HEK293T (cell line): ENCODE data around the gene IGFBP6.

Experiments used
- CTCF ChIA-PET: fragments of 350-600 bp; formaldehyde crosslinking; extraction: SDS; loops from one replicate; lab custom pipeline; 2021; ENCODE audit warnings: antibody characterized with exemption, inconsistent platforms; lab: Yijun Ruan, JAX
- POLR2A ChIA-PET: fragments of 350-600 bp; formaldehyde crosslinking; extraction: SDS; loops from one replicate; lab custom pipeline; 2020; ENCODE audit warnings: antibody characterized with exemption, inconsistent platforms; lab: Yijun Ruan, JAX
- DNase-seq: peaks from one replicate; pipeline ENCODE4 v3.0.0; 2012; ENCODE audit warnings: mixed read lengths; ENCODE audit errors: extremely low spot score
- ARNT ChIP-seq: fragments of 450-650 bp; IDR thresholded peaks from 2 replicates; pipeline ENCODE4 v1.6.1; 2017; ENCODE audit warnings: mild to moderate bottlenecking
- BHLHE40 ChIP-seq: fragments of 450-650 bp; IDR thresholded peaks from 2 replicates; pipeline ENCODE4 v1.6.1; 2016; ENCODE audit warnings: mild to moderate bottlenecking, moderate library complexity, borderline replicate concordance
- CTBP1 ChIP-seq: fragments of 450-650 bp; IDR thresholded peaks from 2 replicates; pipeline ENCODE4 v1.6.1; 2016; ENCODE audit warnings: borderline replicate concordance
- ELF4 ChIP-seq: fragments of 450-650 bp; IDR thresholded peaks from 2 replicates; pipeline ENCODE4 v1.6.1; 2017; ENCODE audit warnings: antibody characterized with exemption
- FOXA1 ChIP-seq: fragments of 450-650 bp; IDR thresholded peaks from 2 replicates; pipeline ENCODE4 v1.6.1; 2016; ENCODE audit warnings: mild to moderate bottlenecking
- FOXK2 ChIP-seq: fragments of 450-650 bp; IDR thresholded peaks from 2 replicates; pipeline ENCODE4 v1.6.1; 2016; ENCODE audit warnings: mild to moderate bottlenecking
- FOXM1 ChIP-seq: fragments of 450-650 bp; IDR thresholded peaks from 2 replicates; pipeline ENCODE4 v1.6.1; 2017; ENCODE audit warnings: mild to moderate bottlenecking, borderline replicate concordance
- HDGF ChIP-seq: fragments of 450-650 bp; IDR thresholded peaks from 2 replicates; pipeline ENCODE4 v1.6.1; 2017; ENCODE audit warnings: antibody characterized with exemption, borderline replicate concordance
- L3MBTL2 ChIP-seq: fragments of 450-650 bp; conservative IDR thresholded peaks from 2 replicates; pipeline ENCODE4 v1.6.1; 2016; ENCODE audit warnings: mild to moderate bottlenecking
- LEF1 ChIP-seq: fragments of 450-650 bp; IDR thresholded peaks from 2 replicates; pipeline ENCODE4 v1.6.1; 2017; ENCODE audit warnings: mild to moderate bottlenecking, borderline replicate concordance
- NFRKB ChIP-seq: fragments of 450-650 bp; IDR thresholded peaks from 2 replicates; pipeline ENCODE4 v1.6.1; 2016; ENCODE audit warnings: mild to moderate bottlenecking, moderate library complexity
- SP1 ChIP-seq: fragments of 450-650 bp; IDR thresholded peaks from 2 replicates; pipeline ENCODE4 v1.6.1; 2017
- SUZ12 ChIP-seq: fragments of 450-650 bp; IDR thresholded peaks from 2 replicates; pipeline ENCODE4 v1.6.1; 2016; ENCODE audit warnings: mild to moderate bottlenecking
- TARDBP ChIP-seq: fragments of 450-650 bp; IDR thresholded peaks from 2 replicates; pipeline ENCODE4 v1.6.1; 2016
- ZNF384 ChIP-seq: fragments of 450-650 bp; IDR thresholded peaks from 2 replicates; pipeline ENCODE4 v1.6.1; 2016
- TF ChIP-seq, protein P1 (sequence below): fragments of 450-650 bp; IDR thresholded peaks from 2 replicates; pipeline ENCODE4 v1.6.1; 2016

The IGFBP6 gene

DNA sequence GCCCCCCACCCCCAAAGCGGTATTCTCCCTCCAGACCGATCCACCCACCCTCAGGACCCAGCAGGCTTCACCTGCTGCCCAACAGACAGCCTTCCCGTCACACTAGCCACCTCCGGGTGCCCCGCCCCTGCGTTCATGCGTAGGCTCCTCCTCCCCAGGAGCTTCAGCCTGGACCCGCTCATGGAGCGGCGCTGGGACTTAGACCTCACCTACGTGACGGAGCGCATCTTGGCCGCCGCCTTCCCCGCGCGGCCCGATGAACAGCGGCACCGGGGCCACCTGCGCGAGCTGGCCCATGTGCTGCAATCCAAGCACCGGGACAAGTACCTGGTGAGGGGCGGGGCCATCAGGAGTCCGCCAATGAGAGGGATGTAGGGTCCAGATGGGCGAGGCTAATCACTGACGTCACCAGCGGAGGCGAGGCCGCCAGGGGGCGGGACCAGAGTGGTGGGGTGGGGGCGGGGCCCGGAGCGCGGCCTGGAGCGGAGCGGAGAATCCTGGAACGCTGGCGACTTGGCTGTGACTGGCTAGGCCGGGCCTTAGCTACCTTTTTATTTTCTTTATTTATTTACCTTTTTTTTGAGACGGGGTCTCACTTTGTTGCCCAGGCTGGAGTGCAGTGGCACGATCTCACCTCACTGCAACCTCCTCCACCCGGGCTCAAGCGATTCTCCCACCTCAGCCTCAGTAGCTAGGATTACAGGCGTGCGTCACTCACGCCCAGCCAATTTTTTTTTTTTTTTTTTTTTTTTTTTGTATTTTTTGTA, 43.2 kb upstream of the IGFBP6 start:
- POLR2A ChIA-PET, result interaction anchor here (0.7 to 2.1 kb wide), 7 partner anchors 10 to 126 kb away, joined by 3 to 8 read pairs (median 6); partner anchors contain the start of genes CSAD, EIF4B, SPRYD3 and ZNF740
- DNase-seq, result peak; percentile 95
- no peak for TF ChIP-seq ELF4
- TF ChIP-seq, protein P1, sequence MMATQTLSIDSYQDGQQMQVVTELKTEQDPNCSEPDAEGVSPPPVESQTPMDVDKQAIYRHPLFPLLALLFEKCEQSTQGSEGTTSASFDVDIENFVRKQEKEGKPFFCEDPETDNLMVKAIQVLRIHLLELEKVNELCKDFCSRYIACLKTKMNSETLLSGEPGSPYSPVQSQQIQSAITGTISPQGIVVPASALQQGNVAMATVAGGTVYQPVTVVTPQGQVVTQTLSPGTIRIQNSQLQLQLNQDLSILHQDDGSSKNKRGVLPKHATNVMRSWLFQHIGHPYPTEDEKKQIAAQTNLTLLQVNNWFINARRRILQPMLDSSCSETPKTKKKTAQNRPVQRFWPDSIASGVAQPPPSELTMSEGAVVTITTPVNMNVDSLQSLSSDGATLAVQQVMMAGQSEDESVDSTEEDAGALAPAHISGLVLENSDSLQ, result peak; percentile 87
- TF ChIP-seq CTBP1, result no peak
- CTCF ChIA-PET, result interaction anchor here (0.6 to 6.0 kb wide), 4 partner anchors 12 to 195 kb away, joined by 3 to 46 read pairs (median 4); no protein-coding TSS in a partner anchor

DNA sequence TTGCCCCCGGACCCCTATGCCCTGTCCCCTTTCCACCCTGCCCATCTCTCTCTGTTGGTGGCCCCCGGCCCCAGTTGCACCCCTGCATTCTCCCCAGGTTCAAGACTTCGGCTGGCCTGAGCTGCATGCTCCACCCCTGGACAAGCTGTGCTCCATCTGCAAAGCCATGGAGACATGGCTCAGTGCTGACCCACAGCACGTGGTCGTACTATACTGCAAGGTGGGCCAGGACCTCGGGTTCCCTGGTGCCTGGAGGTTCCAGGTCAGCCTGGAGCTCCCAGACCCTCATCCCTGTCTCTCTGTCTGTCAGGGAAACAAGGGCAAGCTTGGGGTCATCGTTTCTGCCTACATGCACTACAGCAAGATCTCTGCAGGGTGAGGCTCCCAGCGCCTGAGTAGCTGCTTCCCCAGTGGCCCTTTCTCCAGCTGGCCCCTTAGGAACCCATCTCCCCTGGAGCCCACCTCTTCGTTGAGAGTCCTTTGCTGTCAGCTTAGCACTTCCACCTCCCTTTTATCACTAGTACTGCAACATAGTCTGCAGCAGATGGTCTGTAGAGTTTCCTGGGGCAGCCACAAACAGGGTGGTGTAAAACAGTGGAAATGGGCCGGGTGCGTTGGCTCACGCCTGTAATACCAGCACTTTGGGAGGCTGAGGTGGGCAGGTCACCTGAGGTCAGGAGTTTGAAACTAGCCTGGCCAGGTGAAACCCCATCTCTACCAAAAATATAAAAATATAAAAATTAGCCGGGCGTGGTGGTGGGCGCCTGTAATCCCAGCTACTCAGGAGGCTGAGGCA, 41.8 kb upstream of the IGFBP6 start:
- CTCF ChIA-PET, result interaction anchor here (1.5 to 6.0 kb wide), 2 partner anchors 10 to 43 kb away, joined by 6 to 46 read pairs; no protein-coding TSS in a partner anchor
- no peak for DNase-seq

DNA sequence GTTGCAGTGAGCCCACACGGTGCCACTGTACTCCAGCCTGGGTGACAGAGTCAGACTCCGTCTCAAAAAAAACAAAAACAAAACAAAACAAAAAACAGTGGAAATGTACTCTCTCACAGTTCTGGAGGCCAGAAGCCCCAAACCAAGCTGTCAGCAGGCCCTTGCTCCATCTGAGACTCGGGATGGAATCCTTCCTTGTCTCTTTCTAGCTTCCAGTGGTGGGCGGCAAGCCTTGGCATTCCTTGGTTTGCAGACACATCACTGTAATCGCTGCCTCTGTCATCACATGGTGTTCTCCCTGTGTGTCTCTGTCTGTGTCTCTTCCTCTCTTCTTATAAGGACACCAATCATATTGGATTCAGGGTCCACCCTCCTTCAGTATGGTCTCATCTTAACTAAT, 41.2 kb upstream of the IGFBP6 start:
- DNase-seq, result no peak
- TF ChIP-seq SUZ12 (no peak), TARDBP (no peak), L3MBTL2 (no peak), HDGF (no peak), ELF4 (no peak), ZNF384 (no peak), FOXM1 (no peak), NFRKB (no peak), ARNT (no peak), FOXK2 (no peak), BHLHE40 (no peak), FOXA1 (no peak), SP1 (no peak), LEF1 (no peak)
- POLR2A ChIA-PET, result interaction anchor here (1.4 to 2.1 kb wide), 2 partner anchors 10 to 23 kb away, joined by 5 to 8 read pairs; partner anchors contain the start of gene SPRYD3
- CTCF ChIA-PET, result interaction anchor here (1.0 to 6.0 kb wide), 2 partner anchors 9 to 10 kb away, joined by 3 to 46 read pairs; no protein-coding TSS in a partner anchor

More for the DNA sequence above, 41.8 kb upstream of the IGFBP6 start:
- TF ChIP-seq LEF1 (no peak), FOXK2 (no peak), TARDBP (no peak), SUZ12 (no peak), ELF4 (no peak), L3MBTL2 (no peak), HDGF (no peak), FOXA1 (no peak), CTBP1 (no peak), BHLHE40 (no peak), ZNF384 (no peak), ARNT (no peak)
- TF ChIP-seq, protein P1, result no peak
- POLR2A ChIA-PET, result interaction anchor here (0.9 to 2.1 kb wide), 4 partner anchors 8 to 49 kb away, joined by 3 to 8 read pairs (median 5); partner anchors contain the start of gene EIF4B

DNA sequence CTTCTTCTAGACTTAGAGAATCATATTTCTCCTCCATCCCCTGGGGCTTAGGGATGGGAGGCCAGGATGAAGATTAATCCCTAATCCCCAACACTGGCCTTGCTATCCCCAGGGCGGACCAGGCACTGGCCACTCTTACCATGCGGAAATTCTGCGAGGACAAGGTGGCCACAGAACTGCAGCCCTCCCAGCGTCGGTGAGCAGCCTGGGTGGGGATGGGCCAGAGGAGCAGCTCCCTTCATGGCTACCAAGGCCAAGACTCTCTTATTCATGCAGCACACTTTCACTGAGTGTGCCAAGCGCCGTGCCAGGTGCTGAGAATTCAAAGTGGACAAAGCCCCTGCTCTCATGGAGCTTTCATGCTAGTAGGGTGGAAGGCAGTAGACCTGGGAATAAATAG, 40.6 kb upstream of the IGFBP6 start:
- ChIA-PET CTCF (interaction anchor here (1.0 to 6.0 kb wide), 2 partner anchors 9 kb away, joined by 3 to 46 read pairs; no protein-coding TSS in a partner anchor), POLR2A (interaction anchor here (1.4 kb wide), 1 partner anchor 23 kb away, joined by 5 read pairs; the partner anchor contains the start of gene SPRYD3)
- no peak for TF ChIP-seq FOXK2
- TF ChIP-seq L3MBTL2, result no peak
- TF ChIP-seq CTBP1, result no peak
- no peak for TF ChIP-seq ELF4
- TF ChIP-seq, protein P1, result no peak
- no peak for TF ChIP-seq LEF1
- no peak for TF ChIP-seq ZNF384
- no peak for DNase-seq

DNA sequence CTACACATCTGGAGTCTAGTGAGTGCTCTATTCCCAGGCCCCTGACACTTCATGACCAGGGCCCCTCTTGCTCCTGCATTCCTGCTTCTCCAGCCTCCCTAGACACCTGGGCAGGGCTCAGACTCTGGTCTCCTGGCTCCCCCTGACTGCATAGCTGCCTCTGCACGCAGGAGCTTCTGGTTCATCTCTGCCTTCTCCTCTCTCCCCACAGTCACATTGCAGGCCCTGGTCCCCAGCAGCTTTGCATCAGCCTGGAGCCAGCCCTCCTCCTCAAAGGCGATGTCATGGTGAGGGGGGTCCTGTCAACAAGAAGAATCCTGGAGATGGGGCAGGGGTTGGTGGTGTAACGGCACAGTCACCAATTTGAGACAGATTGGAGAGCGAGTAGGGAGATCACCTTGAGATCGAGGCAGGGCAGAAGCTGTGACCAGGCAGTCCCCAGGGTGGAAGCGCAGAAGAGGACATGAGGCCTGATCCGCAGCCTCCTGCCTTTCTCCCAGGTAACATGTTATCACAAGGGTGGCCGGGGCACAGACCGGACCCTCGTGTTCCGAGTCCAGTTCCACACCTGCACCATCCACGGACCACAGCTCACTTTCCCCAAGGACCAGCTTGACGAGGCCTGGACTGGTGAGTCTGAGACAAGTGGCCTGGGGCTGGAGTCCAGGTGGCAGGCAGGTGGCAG, 39.5 kb upstream of the IGFBP6 start:
- no peak for DNase-seq
- no peak for TF ChIP-seq HDGF
- no peak for TF ChIP-seq FOXM1
- no peak for TF ChIP-seq LEF1
- TF ChIP-seq FOXK2, result no peak
- TF ChIP-seq SUZ12, result no peak
- TF ChIP-seq L3MBTL2, result no peak
- TF ChIP-seq TARDBP, result no peak
- no peak for TF ChIP-seq SP1
- no peak for TF ChIP-seq ZNF384
- TF ChIP-seq NFRKB, result no peak
- no peak for TF ChIP-seq CTBP1
- no peak for TF ChIP-seq FOXA1
- TF ChIP-seq, protein P1, result no peak
- ChIA-PET CTCF (interaction anchor here (6.0 kb wide), 1 partner anchor 8 kb away, joined by 46 read pairs; no protein-coding TSS in a partner anchor), POLR2A (interaction anchor here (1.2 to 1.4 kb wide), 2 partner anchors 10 to 21 kb away, joined by 3 to 5 read pairs; partner anchors contain the start of gene SPRYD3)
